ENCODE measurements around the gene NR5A2.

The NR5A2 gene

DNA sequence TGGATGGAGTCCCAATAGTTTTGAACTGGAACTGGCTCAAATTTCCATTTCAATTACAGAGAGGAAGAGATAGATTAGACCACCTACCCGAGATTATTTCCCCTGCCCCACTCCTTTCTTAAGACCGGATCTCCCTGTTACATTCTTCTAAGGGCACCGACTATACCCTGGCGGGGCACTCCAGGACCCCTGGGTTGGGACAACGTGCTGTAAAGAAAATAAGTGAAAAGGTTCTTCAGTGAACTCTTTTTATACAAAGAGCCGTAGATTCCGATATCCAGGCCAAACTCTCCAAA is 6.7 kb downstream of the NR5A2 start:
- H3K4me3 ChIP-seq (ENCODE audit: low read depth, low read length) = no peak overlapping the region
- no peak for DNase-seq (ENCODE audit: low read depth, low spot score)
- ChIA-PET POLR2A (no interaction called here), CTCF (interaction anchor here (1.4 kb wide), 1 partner anchor 349 kb away, joined by 3 read pairs; no protein-coding TSS in a partner anchor)
- TF ChIP-seq, protein P1, sequence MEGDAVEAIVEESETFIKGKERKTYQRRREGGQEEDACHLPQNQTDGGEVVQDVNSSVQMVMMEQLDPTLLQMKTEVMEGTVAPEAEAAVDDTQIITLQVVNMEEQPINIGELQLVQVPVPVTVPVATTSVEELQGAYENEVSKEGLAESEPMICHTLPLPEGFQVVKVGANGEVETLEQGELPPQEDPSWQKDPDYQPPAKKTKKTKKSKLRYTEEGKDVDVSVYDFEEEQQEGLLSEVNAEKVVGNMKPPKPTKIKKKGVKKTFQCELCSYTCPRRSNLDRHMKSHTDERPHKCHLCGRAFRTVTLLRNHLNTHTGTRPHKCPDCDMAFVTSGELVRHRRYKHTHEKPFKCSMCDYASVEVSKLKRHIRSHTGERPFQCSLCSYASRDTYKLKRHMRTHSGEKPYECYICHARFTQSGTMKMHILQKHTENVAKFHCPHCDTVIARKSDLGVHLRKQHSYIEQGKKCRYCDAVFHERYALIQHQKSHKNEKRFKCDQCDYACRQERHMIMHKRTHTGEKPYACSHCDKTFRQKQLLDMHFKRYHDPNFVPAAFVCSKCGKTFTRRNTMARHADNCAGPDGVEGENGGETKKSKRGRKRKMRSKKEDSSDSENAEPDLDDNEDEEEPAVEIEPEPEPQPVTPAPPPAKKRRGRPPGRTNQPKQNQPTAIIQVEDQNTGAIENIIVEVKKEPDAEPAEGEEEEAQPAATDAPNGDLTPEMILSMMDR (IDR thresholded peaks at IDR 0.05; ENCODE audit: insufficient read depth, low read length, missing control alignments) = no peak

DNA sequence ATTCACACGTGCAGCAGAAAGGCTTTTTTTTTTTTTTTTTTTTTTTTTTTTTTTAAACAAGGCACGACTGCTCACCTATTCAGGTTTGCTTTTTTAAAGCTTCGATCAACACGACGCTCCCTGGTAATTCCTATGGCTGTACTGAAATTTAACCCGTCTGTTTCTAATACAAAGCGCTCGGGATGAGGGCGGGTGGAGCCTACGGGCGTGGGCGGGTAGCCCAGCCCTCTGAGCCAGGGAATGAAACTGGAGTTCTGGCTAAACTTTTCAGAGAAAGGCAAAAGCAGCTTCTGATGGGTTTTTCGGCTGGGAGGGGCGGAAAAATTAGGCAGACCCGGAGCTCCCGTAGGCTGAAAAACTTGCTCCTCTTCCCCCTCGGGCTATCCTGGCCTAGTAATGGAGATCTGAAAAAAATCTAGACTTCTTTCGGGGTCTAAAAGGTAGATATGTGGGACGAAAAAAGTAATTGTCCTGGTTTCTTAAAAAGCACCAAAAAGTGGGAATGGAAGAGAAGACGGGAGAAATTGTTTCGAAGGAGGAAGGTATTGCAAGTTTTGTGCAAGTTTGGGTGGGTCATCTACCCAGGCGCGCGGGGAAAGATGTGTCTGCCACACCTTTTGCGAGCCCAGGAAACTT is 7.4 kb downstream of the NR5A2 start:
- H3K4me3 ChIP-seq (ENCODE audit: low read depth, low read length) = peak overlapping the region; percentile 29
- TF ChIP-seq, protein P1 (IDR thresholded peaks at IDR 0.05; ENCODE audit: insufficient read depth, low read length, missing control alignments) = no peak
- DNase-seq (ENCODE audit: low read depth, low spot score) = no peak
- ChIA-PET CTCF (interaction anchor here (0.7 kb wide), 1 partner anchor 29 kb away, joined by 3 read pairs; no protein-coding TSS in a partner anchor), POLR2A (no interaction called here)

DNA sequence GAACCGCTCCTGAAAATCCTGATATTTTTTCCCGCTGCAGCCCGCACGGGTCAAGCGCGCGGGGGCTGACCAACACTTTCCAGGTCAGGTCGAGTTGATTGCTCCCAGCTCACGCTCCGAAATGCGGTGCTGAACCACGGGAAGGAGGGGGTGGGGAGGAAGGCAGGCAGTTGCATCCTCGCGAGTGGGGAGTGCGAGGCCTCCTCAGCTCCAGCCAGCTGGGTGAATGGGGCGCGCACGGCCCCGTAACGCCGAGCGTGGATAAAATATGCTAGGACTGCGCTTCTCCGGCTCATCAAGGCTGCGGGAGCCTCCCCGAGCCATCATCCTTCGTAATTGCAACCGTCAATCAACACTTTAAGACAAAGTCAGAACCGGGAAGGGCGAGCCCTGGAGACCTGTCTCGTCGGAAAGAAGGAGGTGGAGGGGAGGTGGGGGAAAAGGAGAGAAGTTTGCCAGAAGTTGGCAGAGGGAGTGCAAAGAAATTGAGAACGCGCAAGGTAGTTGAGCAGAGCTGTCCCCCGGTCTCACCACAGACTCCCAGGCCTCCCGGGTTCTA is 8.0 kb downstream of the NR5A2 start:
- TF ChIP-seq, protein P1 (IDR thresholded peaks at IDR 0.05; ENCODE audit: insufficient read depth, low read length, missing control alignments) = no peak
- H3K4me3 ChIP-seq (ENCODE audit: low read depth, low read length) = peak overlapping the region; percentile 27
- no peak for DNase-seq (ENCODE audit: low read depth, low spot score)
- CTCF ChIA-PET = no interaction called here
- POLR2A ChIA-PET = no interaction called here

DNA sequence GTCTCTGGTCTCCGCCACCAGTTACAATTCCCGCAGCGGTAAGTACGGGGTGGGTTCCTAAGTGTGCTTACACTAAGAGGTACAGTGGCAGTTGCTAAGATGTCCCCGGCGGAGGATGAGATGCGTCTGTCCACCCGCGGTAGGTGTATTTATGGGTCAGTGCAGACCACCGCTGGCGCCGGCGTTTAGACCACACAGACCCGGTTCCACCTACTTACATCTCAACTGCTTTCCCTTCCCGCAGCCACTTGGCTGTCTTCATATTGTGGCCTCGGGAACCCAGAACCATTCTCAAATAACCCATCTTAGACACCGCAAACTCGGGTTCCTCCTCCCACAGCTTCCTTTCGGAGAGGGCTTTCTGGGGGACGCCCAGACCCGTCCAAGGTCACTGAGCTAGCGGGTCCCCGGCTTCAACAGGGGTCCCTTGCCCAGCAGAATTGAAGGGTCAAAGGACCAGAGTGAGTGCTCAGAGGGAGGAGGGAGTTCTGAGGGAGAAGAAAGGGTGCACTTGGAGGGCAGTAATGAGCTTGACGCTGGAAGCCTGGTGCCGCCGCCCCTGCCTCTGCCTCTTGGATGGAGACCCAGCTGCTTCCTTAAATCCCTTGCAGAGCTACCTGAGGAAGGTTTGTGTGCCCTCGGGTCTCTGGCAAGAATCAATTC is 8.6 kb downstream of the NR5A2 start:
- TF ChIP-seq, protein P1 (IDR thresholded peaks at IDR 0.05; ENCODE audit: insufficient read depth, low read length, missing control alignments) = no peak
- ChIA-PET CTCF (no interaction called here), POLR2A (no interaction called here)
- no peak for DNase-seq (ENCODE audit: low read depth, low spot score)
- no peak overlapping the region for H3K4me3 ChIP-seq (ENCODE audit: low read depth, low read length)

DNA sequence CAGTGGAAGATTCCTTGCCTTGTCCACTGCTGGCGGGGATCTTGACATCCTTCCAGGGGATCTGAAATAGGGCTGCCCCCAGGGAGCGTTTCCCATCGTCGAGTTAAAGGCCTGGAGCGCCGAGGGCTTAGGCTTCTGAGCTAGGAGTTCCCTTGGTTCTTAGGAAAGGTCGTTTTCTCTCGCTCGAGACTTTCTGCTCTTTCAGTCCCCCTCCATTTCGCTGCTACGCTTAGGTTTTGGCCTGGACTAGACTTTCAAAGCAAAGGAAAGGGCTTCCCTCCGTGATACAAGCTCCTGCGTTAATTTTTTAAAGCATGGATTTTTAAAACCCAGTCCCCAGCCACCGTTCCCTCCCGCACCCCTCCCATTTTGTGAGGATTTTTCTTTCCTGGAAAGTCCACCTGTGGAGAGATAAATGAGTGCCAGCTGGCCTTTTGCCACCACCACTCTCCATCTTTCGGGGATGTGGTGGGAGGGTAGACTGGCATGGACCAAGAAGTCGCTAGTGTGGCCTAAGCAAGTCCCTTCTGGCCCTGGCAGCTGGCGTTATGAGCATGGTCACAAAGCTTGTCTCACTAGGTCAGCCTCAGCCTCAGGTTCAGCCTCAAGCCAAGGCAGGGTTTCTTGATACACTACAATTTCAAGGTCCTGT is 9.2 kb downstream of the NR5A2 start:
- POLR2A ChIA-PET = no interaction called here
- CTCF ChIA-PET = interaction anchor here (1.4 kb wide), 1 partner anchor 352 kb away, joined by 5 read pairs; no protein-coding TSS in a partner anchor

More for the DNA sequence above, 9.2 kb downstream of the NR5A2 start:
- DNase-seq (ENCODE audit: low read depth, low spot score) = no peak
- no peak overlapping the region for H3K4me3 ChIP-seq (ENCODE audit: low read depth, low read length)
- TF ChIP-seq, protein P1 (IDR thresholded peaks at IDR 0.05; ENCODE audit: insufficient read depth, low read length, missing control alignments) = no peak

All from AG04449 (cell line).